OCI-LY1 (cell line): ENCODE data around the gene ADAMTSL4.

Source experiments
- H2AFZ ChIP-seq: fragments of 200-600 bp; sonication (generic), shearing (Covaris generic); 2 replicates; pipeline ENCODE4 v1.6.0; 2014; ENCODE audit warnings: antibody characterized with exemption, mild to moderate bottlenecking, low read length
- H3F3A ChIP-seq: fragments of 200-600 bp; sonication (generic), shearing (Covaris generic); 2 replicates; pipeline ENCODE4 v1.6.0; 2014; ENCODE audit warnings: mild to moderate bottlenecking, antibody characterized with exemption, low read length, moderate library complexity; ENCODE audit not compliant: insufficient read depth
- H3K27ac ChIP-seq: fragments of 200-600 bp; sonication (generic); 2 replicates; pipeline ENCODE4 v1.5.1; 2014; ENCODE audit warnings: low read length, mixed run types, mild to moderate bottlenecking, low read depth; ENCODE audit not compliant: poor library complexity, severe bottlenecking
- H3K27me3 ChIP-seq: fragments of 200-600 bp; sonication (generic); 2 replicates; pipeline ENCODE4 v1.6.0; 2014; ENCODE audit warnings: antibody characterized with exemption, mild to moderate bottlenecking, low read length, moderate library complexity; ENCODE audit not compliant: insufficient read depth
- H3K36me3 ChIP-seq: fragments of 200-600 bp; sonication (generic); 2 replicates; pipeline ENCODE4 v1.6.1; 2014; ENCODE audit warnings: mild to moderate bottlenecking, antibody characterized with exemption, low read length, moderate library complexity, mixed read lengths; ENCODE audit not compliant: insufficient read depth
- H3K4me1 ChIP-seq: fragments of 200-600 bp; sonication (generic); 2 replicates; pipeline ENCODE4 v1.5.1; 2014; ENCODE audit warnings: mild to moderate bottlenecking, low read length, moderate library complexity; ENCODE audit not compliant: insufficient read depth, severe bottlenecking
- H3K4me2 ChIP-seq: fragments of 200-600 bp; sonication (generic), shearing (Covaris generic); 2 replicates; pipeline ENCODE4 v1.6.1; 2014; ENCODE audit warnings: low read length
- H3K4me3 ChIP-seq: fragments of 200-600 bp; sonication (generic); 2 replicates; pipeline ENCODE4 v1.5.1; 2014; ENCODE audit warnings: low read length, low read depth, mild to moderate bottlenecking, mixed read lengths; ENCODE audit not compliant: poor library complexity, severe bottlenecking
- H3K79me2 ChIP-seq: fragments of 200-600 bp; shearing (Covaris generic); 2 replicates; pipeline ENCODE4 v1.6.1; 2016; ENCODE audit warnings: mixed run types, low read length, mixed read lengths; ENCODE audit not compliant: insufficient read depth
- H3K9ac ChIP-seq: fragments of 200-600 bp; sonication (generic), shearing (Covaris generic); 2 replicates; pipeline ENCODE4 v1.6.1; 2014; ENCODE audit warnings: mild to moderate bottlenecking, low read length, mixed read lengths
- H3K9me2 ChIP-seq: fragments of 200-600 bp; sonication (generic), shearing (Covaris generic); 2 replicates; pipeline ENCODE4 v1.6.1; 2014; ENCODE audit warnings: low read depth, mild to moderate bottlenecking, low read length, mixed read lengths
- H3K9me3 ChIP-seq: fragments of 200-600 bp; shearing (Covaris generic); 2 replicates; pipeline ENCODE4 v1.6.1; 2014; ENCODE audit warnings: low read length, mixed read lengths
- H4K20me1 ChIP-seq: fragments of 200-600 bp; sonication (generic), shearing (Covaris generic); 2 replicates; pipeline ENCODE4 v1.6.0; 2016; ENCODE audit warnings: mild to moderate bottlenecking, low read length; ENCODE audit not compliant: insufficient read depth
- CTCF ChIP-seq: fragments of 200-600 bp; sonication (generic), shearing (Covaris generic); IDR thresholded peaks from 2 replicates; pipeline ENCODE4 v1.5.1; 2017; ENCODE audit warnings: mild to moderate bottlenecking, antibody characterized with exemption, low read length, moderate library complexity, mixed read lengths
- EZH2 ChIP-seq: fragments of 200-600 bp; sonication (generic), shearing (Covaris generic); IDR thresholded peaks from 2 replicates; pipeline ENCODE4 v1.8.0; 2017; ENCODE audit warnings: borderline replicate concordance, mixed run types, mild to moderate bottlenecking, antibody characterized with exemption, low read length, moderate library complexity, mixed read lengths

ADAMTSL4 gene

GRCh38 chr1:150559656-150560010 lies 10.4 kb downstream of the ADAMTSL4 start:
- H3K9me2 ChIP-seq, result no peaks in the 10 kb centered on the region
- TF ChIP-seq EZH2 (no peak), CTCF (no peak)
- H3K36me3 ChIP-seq, result no peaks in the 10 kb centered on the region
- H3K9me3 ChIP-seq, result no peaks in the 10 kb centered on the region
- no peaks in the 10 kb centered on the region for H4K20me1 ChIP-seq
- peak overlapping the region; percentile 54; the same call in 1 of the 2 replicates for H3K4me2 ChIP-seq
- no peak overlapping the region for H2AFZ ChIP-seq
- H3K27ac ChIP-seq, result no peak overlapping the region
- no peaks in the 10 kb centered on the region for H3K27me3 ChIP-seq
- H3K79me2 ChIP-seq, result no peaks in the 10 kb centered on the region
- no peak overlapping the region for H3K9ac ChIP-seq
- H3K4me3 ChIP-seq, result no peak overlapping the region
- H3F3A ChIP-seq, result 0 out of 2 replicates have a peak, but pooled peaks cover 7% of the 10 kb centered on the region
- H3K4me1 ChIP-seq, result peaks cover 48% of the 10 kb centered on the region

GRCh38 chr1:150560011-150560438 lies 10.8 kb downstream of the ADAMTSL4 start:
- peaks cover 52% of the 10 kb centered on the region for H3K4me1 ChIP-seq
- no peaks in the 10 kb centered on the region for H3K27me3 ChIP-seq
- no peak overlapping the region for H2AFZ ChIP-seq
- H3K9me2 ChIP-seq, result no peaks in the 10 kb centered on the region
- no peaks in the 10 kb centered on the region for H3K36me3 ChIP-seq
- H4K20me1 ChIP-seq, result no peaks in the 10 kb centered on the region
- H3K4me3 ChIP-seq, result peak overlapping the region; percentile 6
- peak overlapping the region; percentile 99 for H3K27ac ChIP-seq
- peak overlapping the region; percentile 54 for H3K4me2 ChIP-seq
- no peaks in the 10 kb centered on the region for H3K79me2 ChIP-seq
- H3F3A ChIP-seq, result 0 out of 2 replicates have a peak, but pooled peaks cover 7% of the 10 kb centered on the region
- peak overlapping the region; percentile 33; the same call in 1 of the 2 replicates for H3K9ac ChIP-seq
- H3K9me3 ChIP-seq, result no peaks in the 10 kb centered on the region
- TF ChIP-seq EZH2 (no peak), CTCF (peak; percentile 95)

GRCh38 chr1:150560576-150561253 lies 11.5 kb downstream of the ADAMTSL4 start:
- Histone ChIP-seq H3K4me1 (peaks cover 59% of the 10 kb centered on the region), H2AFZ (no peak overlapping the region), H3K9me2 (no peaks in the 10 kb centered on the region), H3K36me3 (no peaks in the 10 kb centered on the region), H3K4me2 (peak overlapping the region; percentile 84), H3K9ac (peak overlapping the region; percentile 76), H3K79me2 (no peaks in the 10 kb centered on the region), H3K9me3 (no peaks in the 10 kb centered on the region), H3F3A (0 out of 2 replicates have a peak, but pooled peaks cover 7% of the 10 kb centered on the region), H3K27ac (peak overlapping the region; percentile 99), H3K27me3 (no peaks in the 10 kb centered on the region), H3K4me3 (peak overlapping the region; percentile 60), H4K20me1 (no peaks in the 10 kb centered on the region)
- no peak for TF ChIP-seq EZH2
- peak; percentile 87 for TF ChIP-seq CTCF
